OCI-LY3 (cell line): Measurements from ENCODE around the gene CHSY3.

ENCODE experiments used
- H2AFZ ChIP-seq: fragments of 200-600, 300-600 bp; shearing (Covaris generic); 2 replicates; pipeline ENCODE4 v1.6.0; 2014; ENCODE audit warnings: antibody characterized with exemption, low read depth, low read length
- H3K27ac ChIP-seq: fragments of 200-600, 300-600 bp; sonication (generic); 2 replicates; pipeline ENCODE4 v1.5.1; 2014; ENCODE audit warnings: mild to moderate bottlenecking, low read length, moderate library complexity, mixed read lengths
- H3K27me3 ChIP-seq: fragments of 200-600, 300-600 bp; sonication (generic); 2 replicates; pipeline ENCODE4 v1.6.1; 2014; ENCODE audit warnings: low read depth, low read length, mixed read lengths
- H3K36me3 ChIP-seq: fragments of 200-600, 300-600 bp; sonication (generic); replicated peaks from 2 replicates; pipeline ENCODE3; 2014; ENCODE audit warnings: low read depth, low read length, mixed read lengths
- H3K4me1 ChIP-seq: fragments of 300-600, 200-600 bp; sonication (generic); 2 replicates; pipeline ENCODE4 v1.6.1; 2014; ENCODE audit warnings: low read length, mixed read lengths
- H3K4me2 ChIP-seq: fragments of 200-600, 300-600 bp; sonication (generic); 2 replicates; pipeline ENCODE4 v1.6.1; 2014; ENCODE audit warnings: low read length, mixed read lengths
- H3K4me3 ChIP-seq: fragments of 300-600, 200-600 bp; sonication (generic); 2 replicates; pipeline ENCODE4 v1.5.1; 2014; ENCODE audit warnings: antibody characterized with exemption, mild to moderate bottlenecking, low read length, moderate library complexity
- H3K79me2 ChIP-seq: fragments of 300-600, 200-600 bp; shearing (Covaris generic); 2 replicates; pipeline ENCODE4 v1.6.1; 2014; ENCODE audit warnings: mild to moderate bottlenecking, low read length, mixed read lengths
- H3K9ac ChIP-seq: fragments of 300-600, 200-600 bp; shearing (Covaris generic); 2 replicates; pipeline ENCODE4 v1.6.0; 2014; ENCODE audit warnings: mild to moderate bottlenecking, low read length, moderate library complexity
- H3K9me3 ChIP-seq: fragments of 200-600, 300-600 bp; shearing (Covaris generic); 2 replicates; pipeline ENCODE4 v1.6.1; 2014; ENCODE audit warnings: low read length, mixed read lengths; ENCODE audit not compliant: insufficient read depth
- H4K20me1 ChIP-seq: fragments of 200-600, 300-600 bp; sonication (generic); 2 replicates; pipeline ENCODE4 v1.6.1; 2016; ENCODE audit warnings: low read length, mixed read lengths; ENCODE audit not compliant: insufficient read depth
- EZH2phosphoT487 ChIP-seq: fragments of 200-600 bp; shearing (Covaris generic); IDR thresholded peaks from 2 replicates; pipeline ENCODE4 v1.6.1; 2018; ENCODE audit warnings: antibody characterized with exemption, mixed run types, low read depth
- TF ChIP-seq, protein P1 (sequence below): fragments of 200-600, 300-600 bp; sonication (generic); IDR thresholded peaks from 2 replicates; pipeline ENCODE4 v1.5.1; 2014; ENCODE audit warnings: antibody characterized with exemption, low read length, low read depth

Gene CHSY3

DNA sequence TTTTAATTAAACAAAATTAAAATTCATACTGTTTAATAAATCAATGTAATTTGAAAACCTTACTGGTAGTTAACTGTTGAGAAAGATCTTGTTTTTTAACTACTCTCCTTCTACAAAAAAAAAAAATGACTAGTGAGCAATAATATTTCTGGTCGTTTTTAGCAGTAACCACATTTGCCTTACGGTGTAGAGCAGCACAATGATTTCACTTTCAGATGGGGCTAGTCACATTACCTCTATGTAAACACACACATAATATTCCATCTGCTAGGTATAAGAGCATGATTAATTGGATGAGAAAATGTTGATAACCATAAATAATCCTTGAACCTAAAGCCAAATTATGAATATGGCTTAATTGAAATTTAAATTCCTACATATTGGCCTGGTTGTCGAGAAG lies 198.1 kb downstream of the CHSY3 start:
- Histone ChIP-seq H2AFZ (no peak overlapping the region), H3K9ac (no peak overlapping the region), H3K27ac (no peak overlapping the region), H3K79me2 (no peaks in the 10 kb centered on the region), H3K27me3 (no peaks in the 10 kb centered on the region), H3K4me3 (no peak overlapping the region), H3K36me3 (no peaks in the 10 kb centered on the region), H3K4me2 (no peak overlapping the region), H3K9me3 (no peaks in the 10 kb centered on the region), H4K20me1 (no peaks in the 10 kb centered on the region), H3K4me1 (no peaks in the 10 kb centered on the region)
- TF ChIP-seq EZH2phosphoT487, result no peak
- TF ChIP-seq, protein P1, sequence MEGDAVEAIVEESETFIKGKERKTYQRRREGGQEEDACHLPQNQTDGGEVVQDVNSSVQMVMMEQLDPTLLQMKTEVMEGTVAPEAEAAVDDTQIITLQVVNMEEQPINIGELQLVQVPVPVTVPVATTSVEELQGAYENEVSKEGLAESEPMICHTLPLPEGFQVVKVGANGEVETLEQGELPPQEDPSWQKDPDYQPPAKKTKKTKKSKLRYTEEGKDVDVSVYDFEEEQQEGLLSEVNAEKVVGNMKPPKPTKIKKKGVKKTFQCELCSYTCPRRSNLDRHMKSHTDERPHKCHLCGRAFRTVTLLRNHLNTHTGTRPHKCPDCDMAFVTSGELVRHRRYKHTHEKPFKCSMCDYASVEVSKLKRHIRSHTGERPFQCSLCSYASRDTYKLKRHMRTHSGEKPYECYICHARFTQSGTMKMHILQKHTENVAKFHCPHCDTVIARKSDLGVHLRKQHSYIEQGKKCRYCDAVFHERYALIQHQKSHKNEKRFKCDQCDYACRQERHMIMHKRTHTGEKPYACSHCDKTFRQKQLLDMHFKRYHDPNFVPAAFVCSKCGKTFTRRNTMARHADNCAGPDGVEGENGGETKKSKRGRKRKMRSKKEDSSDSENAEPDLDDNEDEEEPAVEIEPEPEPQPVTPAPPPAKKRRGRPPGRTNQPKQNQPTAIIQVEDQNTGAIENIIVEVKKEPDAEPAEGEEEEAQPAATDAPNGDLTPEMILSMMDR, result no peak

DNA sequence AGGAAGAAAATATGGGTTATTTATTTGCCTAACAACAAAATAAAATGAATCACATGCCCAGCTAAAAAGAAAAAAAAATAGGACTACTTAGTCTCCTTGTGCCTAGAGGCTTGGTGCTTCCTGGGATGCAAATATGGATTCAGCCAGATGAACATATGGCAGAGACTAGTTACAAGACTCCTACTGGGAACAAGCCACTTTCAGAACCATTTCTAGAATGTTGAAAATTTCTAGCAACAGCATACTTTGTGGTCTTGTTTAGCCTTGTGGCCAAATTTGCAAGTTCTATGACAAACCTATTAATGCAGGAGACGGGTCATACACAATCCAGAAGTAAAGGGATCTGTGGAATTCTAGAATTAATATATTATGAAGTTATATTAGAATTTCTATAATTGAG lies 198.7 kb downstream of the CHSY3 start:
- Histone ChIP-seq H3K4me1 (no peaks in the 10 kb centered on the region), H3K4me2 (no peak overlapping the region), H3K9ac (no peak overlapping the region), H3K27ac (no peak overlapping the region), H3K79me2 (no peaks in the 10 kb centered on the region), H4K20me1 (no peaks in the 10 kb centered on the region), H3K9me3 (no peaks in the 10 kb centered on the region), H2AFZ (no peak overlapping the region), H3K27me3 (no peaks in the 10 kb centered on the region), H3K36me3 (no peaks in the 10 kb centered on the region), H3K4me3 (no peak overlapping the region)
- TF ChIP-seq, protein P1, result no peak
- no peak for TF ChIP-seq EZH2phosphoT487

DNA sequence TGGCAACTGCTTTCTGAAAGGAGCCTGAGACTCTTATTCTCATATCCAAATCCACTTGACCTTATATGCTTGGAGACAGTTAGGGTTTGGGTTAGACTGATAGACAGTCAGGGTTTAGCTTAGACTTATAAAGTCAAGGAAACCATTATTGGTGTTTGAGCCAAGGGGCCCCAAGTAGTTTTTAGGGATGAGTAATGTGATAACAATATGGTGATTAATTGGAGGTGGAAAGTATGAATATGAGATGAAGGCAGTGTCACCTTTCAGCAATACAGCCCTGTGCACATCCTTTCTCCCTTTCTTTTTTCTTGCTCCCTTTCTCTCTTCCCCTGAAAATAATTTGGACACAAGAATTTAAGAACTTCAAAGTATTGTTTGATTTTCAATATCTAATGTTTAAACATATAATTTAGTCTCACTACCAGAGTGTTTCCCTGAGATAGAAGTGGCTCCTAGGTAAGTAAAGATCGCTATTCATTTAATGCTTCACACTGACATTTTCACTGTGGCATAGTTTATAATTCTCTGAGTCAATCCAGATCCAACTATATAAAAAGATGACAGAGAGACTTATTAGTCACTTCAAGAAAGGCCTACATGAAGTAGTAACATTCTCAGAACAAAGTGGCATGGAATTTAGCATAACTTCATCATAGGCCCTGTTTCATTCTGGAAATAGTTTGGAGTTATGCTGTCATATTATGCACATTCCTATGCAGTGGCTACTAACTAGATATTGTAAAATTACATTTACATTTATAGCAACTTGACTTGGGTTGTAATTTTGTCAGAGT lies 200.8 kb downstream of the CHSY3 start:
- no peaks in the 10 kb centered on the region for H3K79me2 ChIP-seq
- no peak overlapping the region for H3K4me3 ChIP-seq
- no peak for TF ChIP-seq EZH2phosphoT487
- TF ChIP-seq, protein P1, result no peak
- no peaks in the 10 kb centered on the region for H4K20me1 ChIP-seq
- no peak overlapping the region for H3K27ac ChIP-seq
- H3K9ac ChIP-seq, result no peak overlapping the region
- H3K9me3 ChIP-seq, result no peaks in the 10 kb centered on the region
- no peak overlapping the region for H2AFZ ChIP-seq
- H3K27me3 ChIP-seq, result no peaks in the 10 kb centered on the region
- H3K4me2 ChIP-seq, result no peak overlapping the region
- no peaks in the 10 kb centered on the region for H3K36me3 ChIP-seq
- no peaks in the 10 kb centered on the region for H3K4me1 ChIP-seq

DNA sequence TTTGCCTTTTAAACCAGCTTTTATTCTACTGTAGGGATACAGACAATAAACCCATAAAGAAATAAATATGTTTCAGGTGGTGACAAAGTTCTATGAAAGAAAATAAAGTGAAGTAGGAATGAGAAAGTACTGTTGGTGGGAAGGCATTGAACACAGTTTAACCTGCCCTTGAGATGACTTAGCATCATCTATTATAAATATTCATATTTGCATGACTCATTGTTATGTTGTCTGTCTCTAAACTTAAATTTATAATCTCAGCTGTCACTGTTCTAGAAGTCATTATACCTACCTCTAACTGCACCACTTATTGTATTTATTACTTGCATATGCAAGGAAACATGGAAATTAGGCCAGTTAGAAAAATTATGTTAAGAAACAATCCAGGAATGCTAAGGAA lies 202.2 kb downstream of the CHSY3 start:
- peaks cover 2% of the 10 kb centered on the region; the same call in 1 of the 2 replicates for H3K4me1 ChIP-seq
- TF ChIP-seq, protein P1, result no peak
- no peak for TF ChIP-seq EZH2phosphoT487
- H3K9me3 ChIP-seq, result no peaks in the 10 kb centered on the region

More for the DNA sequence above, 202.2 kb downstream of the CHSY3 start:
- no peaks in the 10 kb centered on the region for H4K20me1 ChIP-seq
- no peak overlapping the region for H3K4me2 ChIP-seq
- H3K79me2 ChIP-seq, result no peaks in the 10 kb centered on the region
- no peak overlapping the region for H2AFZ ChIP-seq
- no peaks in the 10 kb centered on the region for H3K36me3 ChIP-seq
- H3K4me3 ChIP-seq, result no peak overlapping the region
- no peak overlapping the region for H3K9ac ChIP-seq
- no peak overlapping the region for H3K27ac ChIP-seq
- no peaks in the 10 kb centered on the region for H3K27me3 ChIP-seq
